ENCODE data around the gene ADAM19.

ADAM19 gene

GRCh38 chr5:157545610-157546310 lies 29.8 kb downstream of the ADAM19 start:
- no peaks in the 10 kb centered on the region for H3K9me3 ChIP-seq
- H3K27ac ChIP-seq: no peak overlapping the region
- H3K36me3 ChIP-seq: no peaks in the 10 kb centered on the region
- no peak overlapping the region for H3K9ac ChIP-seq
- TF ChIP-seq Cebpa-rat (IDR thresholded peaks at IDR 0.05): no peak
- H3K4me1 ChIP-seq: peaks cover 14% of the 10 kb centered on the region
- H3K27me3 ChIP-seq: no peaks in the 10 kb centered on the region
- H3K4me2 ChIP-seq: no peak overlapping the region
- no peaks in the 10 kb centered on the region for H4K20me1 ChIP-seq
- H3K4me3 ChIP-seq: no peak overlapping the region

DNA sequence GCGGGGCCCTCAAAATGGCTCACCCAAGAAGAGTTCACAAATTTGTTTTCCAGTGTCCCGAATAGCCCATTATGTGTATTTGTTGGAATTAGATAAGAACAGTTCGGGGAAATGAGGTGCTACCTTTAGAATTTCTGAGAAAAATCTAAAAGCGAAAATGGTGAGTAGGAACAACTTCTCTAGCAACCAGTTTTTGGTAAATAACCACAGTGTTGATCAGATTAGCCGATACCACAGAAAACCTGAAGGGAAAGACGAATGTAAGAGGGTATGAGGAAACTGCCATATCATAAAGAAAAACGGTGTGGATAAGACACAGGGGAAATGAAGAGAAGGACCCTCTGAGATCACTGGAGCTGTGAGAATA lies 31.0 kb downstream of the ADAM19 start:
- Histone ChIP-seq H3K4me1 (peaks cover 14% of the 10 kb centered on the region), H3K4me2 (no peak overlapping the region), H4K20me1 (no peaks in the 10 kb centered on the region)

DNA sequence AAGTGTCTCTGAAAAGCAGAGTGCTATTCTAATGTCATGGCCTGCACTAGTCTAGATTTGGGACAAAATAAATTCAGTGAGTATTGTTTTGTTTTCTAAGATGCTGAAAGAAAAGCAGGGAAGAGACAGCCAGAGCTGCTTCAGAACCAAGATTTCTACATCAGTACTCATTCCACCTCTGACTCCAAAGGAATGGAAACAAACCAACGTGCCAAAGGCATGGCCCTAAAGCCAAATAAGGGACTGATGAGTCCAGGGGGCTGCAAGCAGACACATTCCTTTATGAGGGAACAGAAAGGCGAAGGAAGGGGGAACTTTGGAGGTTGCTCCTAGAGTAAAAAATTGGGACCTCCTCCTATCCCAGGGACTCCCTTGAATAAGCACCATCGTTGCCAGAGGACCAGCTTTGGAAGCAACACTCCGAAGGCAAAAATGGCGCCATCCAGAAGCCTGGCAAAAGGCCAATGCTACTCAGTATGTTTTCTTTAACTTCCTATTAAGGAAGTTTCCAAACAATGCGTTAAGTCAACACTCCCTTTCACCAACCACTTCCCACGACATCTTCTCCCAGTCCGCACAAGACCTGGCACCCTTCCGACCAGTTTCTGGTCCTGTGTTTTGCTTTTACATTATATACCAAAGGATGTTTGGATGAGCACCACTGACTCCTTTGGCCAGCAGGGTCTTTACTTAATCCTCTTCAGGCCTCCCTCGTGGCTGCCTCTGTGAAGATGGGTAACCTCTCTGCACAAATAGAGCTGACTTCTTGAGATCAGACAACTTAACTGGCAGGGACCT lies 31.6 kb downstream of the ADAM19 start:
- H3K4me3 ChIP-seq: no peak overlapping the region
- no peak overlapping the region for H3K27ac ChIP-seq
- no peak overlapping the region for H3K4me2 ChIP-seq
- H3K27me3 ChIP-seq: no peaks in the 10 kb centered on the region
- H3K9ac ChIP-seq: no peak overlapping the region
- no peaks in the 10 kb centered on the region for H3K9me3 ChIP-seq
- no peaks in the 10 kb centered on the region for H4K20me1 ChIP-seq
- H3K4me1 ChIP-seq: peaks cover 14% of the 10 kb centered on the region
- TF ChIP-seq Cebpa-rat (IDR thresholded peaks at IDR 0.05): no peak
- H3K36me3 ChIP-seq: no peaks in the 10 kb centered on the region

More for the DNA sequence above, 31.0 kb downstream of the ADAM19 start:
- H3K9me3 ChIP-seq: no peaks in the 10 kb centered on the region
- H3K36me3 ChIP-seq: no peaks in the 10 kb centered on the region
- no peak overlapping the region for H3K27ac ChIP-seq
- H3K4me3 ChIP-seq: no peak overlapping the region
- no peaks in the 10 kb centered on the region for H3K27me3 ChIP-seq
- H3K9ac ChIP-seq: no peak overlapping the region
- TF ChIP-seq Cebpa-rat (IDR thresholded peaks at IDR 0.05): no peak

GRCh38 chr5:157542282-157543000 lies 33.1 kb downstream of the ADAM19 start:
- H3K36me3 ChIP-seq: no peaks in the 10 kb centered on the region
- H3K9ac ChIP-seq: no peak overlapping the region
- no peaks in the 10 kb centered on the region for H3K4me1 ChIP-seq
- H4K20me1 ChIP-seq: no peaks in the 10 kb centered on the region
- no peak overlapping the region for H3K27ac ChIP-seq
- no peak overlapping the region for H3K4me3 ChIP-seq
- no peaks in the 10 kb centered on the region for H3K9me3 ChIP-seq
- no peak for TF ChIP-seq Cebpa-rat (IDR thresholded peaks at IDR 0.05)
- H3K4me2 ChIP-seq: no peak overlapping the region
- H3K27me3 ChIP-seq: no peaks in the 10 kb centered on the region

GRCh38 chr5:157541447-157542118 lies 34.0 kb downstream of the ADAM19 start:
- no peak overlapping the region for H3K9ac ChIP-seq
- no peak overlapping the region for H3K4me2 ChIP-seq
- no peaks in the 10 kb centered on the region for H4K20me1 ChIP-seq
- H3K36me3 ChIP-seq: peaks cover 5% of the 10 kb centered on the region; the same call in 1 of the 2 replicates
- no peak for TF ChIP-seq Cebpa-rat (IDR thresholded peaks at IDR 0.05)
- H3K9me3 ChIP-seq: no peaks in the 10 kb centered on the region
- H3K4me3 ChIP-seq: no peak overlapping the region
- no peaks in the 10 kb centered on the region for H3K27me3 ChIP-seq
- H3K27ac ChIP-seq: no peak overlapping the region
- H3K4me1 ChIP-seq: no peaks in the 10 kb centered on the region

GRCh38 chr5:157540707-157541446 lies 34.7 kb downstream of the ADAM19 start:
- H3K4me3 ChIP-seq: no peak overlapping the region
- peaks cover 7% of the 10 kb centered on the region; the same call in 1 of the 2 replicates for H3K36me3 ChIP-seq
- no peak for TF ChIP-seq Cebpa-rat (IDR thresholded peaks at IDR 0.05)
- no peak overlapping the region for H3K4me2 ChIP-seq
- H3K27me3 ChIP-seq: no peaks in the 10 kb centered on the region
- H3K4me1 ChIP-seq: no peaks in the 10 kb centered on the region
- H4K20me1 ChIP-seq: no peaks in the 10 kb centered on the region
- H3K9me3 ChIP-seq: no peaks in the 10 kb centered on the region
- no peak overlapping the region for H3K9ac ChIP-seq
- H3K27ac ChIP-seq: no peak overlapping the region

GRCh38 chr5:157540124-157540523 lies 35.5 kb downstream of the ADAM19 start:
- Histone ChIP-seq H3K27ac (no peak overlapping the region), H4K20me1 (no peaks in the 10 kb centered on the region), H3K9ac (no peak overlapping the region), H3K4me2 (no peak overlapping the region), H3K9me3 (no peaks in the 10 kb centered on the region), H3K4me1 (no peaks in the 10 kb centered on the region), H3K36me3 (peaks cover 11% of the 10 kb centered on the region; the same call in 1 of the 2 replicates), H3K27me3 (no peaks in the 10 kb centered on the region), H3K4me3 (no peak overlapping the region)
- no peak for TF ChIP-seq Cebpa-rat (IDR thresholded peaks at IDR 0.05)

- no peak for TF ChIP-seq Cebpa-rat (IDR thresholded peaks at IDR 0.05)
- Histone ChIP-seq H3K4me2 (no peak overlapping the region), H3K9ac (no peak overlapping the region), H3K9me3 (no peaks in the 10 kb centered on the region), H3K4me3 (no peak overlapping the region), H3K4me1 (no peaks in the 10 kb centered on the region), H4K20me1 (no peaks in the 10 kb centered on the region), H3K27ac (no peak overlapping the region), H3K36me3 (peaks cover 12% of the 10 kb centered on the region; the same call in 1 of the 2 replicates), H3K27me3 (no peaks in the 10 kb centered on the region)
Observed at GRCh38 chr5:157539503-157540022, 36.0 kb downstream of the ADAM19 start.

DNA sequence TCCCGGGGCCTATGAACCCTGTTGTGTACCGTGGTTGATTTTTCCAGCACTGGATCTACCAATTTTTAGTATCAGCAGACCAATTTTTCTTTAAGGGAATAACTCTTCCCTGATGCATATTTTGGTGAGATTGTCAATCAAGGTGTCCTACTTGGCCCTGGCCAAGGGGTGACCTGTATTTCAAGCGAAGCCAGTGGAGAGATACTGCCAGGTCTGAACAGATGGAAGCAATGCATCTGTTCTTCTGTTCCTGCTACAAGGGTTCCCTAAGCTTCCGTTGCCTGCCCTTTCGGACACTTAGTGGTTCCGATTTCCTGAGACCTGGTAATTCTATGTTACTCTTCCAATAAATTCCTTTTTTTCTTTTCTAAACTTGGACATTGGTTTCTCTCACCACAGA lies 37.3 kb downstream of the ADAM19 start:
- H3K4me3 ChIP-seq: no peak overlapping the region
- no peaks in the 10 kb centered on the region for H3K27me3 ChIP-seq
- H3K27ac ChIP-seq: no peak overlapping the region
- no peak overlapping the region for H3K4me2 ChIP-seq
- no peaks in the 10 kb centered on the region for H4K20me1 ChIP-seq
- H3K4me1 ChIP-seq: no peaks in the 10 kb centered on the region
- H3K9me3 ChIP-seq: no peaks in the 10 kb centered on the region
- H3K36me3 ChIP-seq: peaks cover 12% of the 10 kb centered on the region; the same call in 1 of the 2 replicates
- no peak for TF ChIP-seq Cebpa-rat (IDR thresholded peaks at IDR 0.05)
- H3K9ac ChIP-seq: no peak overlapping the region
